CD4-positive, alpha-beta memory T cell (primary cell): ENCODE measurements around the gene PHF12. TPM values are rescaled to one million over a fixed set of nuclear protein-coding genes. Genes with fewer than 3 reads are reported as not detected.
A peak's percentile ranks its signal among the peaks of the same experiment; 100 is the strongest.

Experiments
- CTCF ChIA-PET: fragments of 350-600 bp; sonication (Branson Sonifier 250); formaldehyde crosslinking; loops from one replicate; lab custom pipeline; 2021; ENCODE audit warnings: inconsistent platforms; ENCODE audit not compliant: partially characterized antibody; lab: Charles Lee
- POLR2A ChIA-PET: fragments of 350-600 bp; sonication (Branson Sonifier 250); formaldehyde crosslinking; loops from one replicate; lab custom pipeline; 2021; ENCODE audit not compliant: partially characterized antibody; lab: Charles Lee
- DNase-seq, 5 donors: peaks; one replicate each; pipeline versions ENCODE4 v3.0.0 to v3.0.0-alpha.2; 2020 to 2022; ENCODE audit warnings: mixed read lengths in 1 of 5
- H3K27ac ChIP-seq: one replicate; pipeline ENCODE4 v1.7.0; 2013; ENCODE audit warnings: low read depth, low read length
- H3K27me3 ChIP-seq: 2 replicates; pipeline ENCODE4 v1.7.0; 2013; ENCODE audit warnings: mild to moderate bottlenecking, low read length, moderate library complexity; ENCODE audit not compliant: insufficient read depth
- H3K36me3 ChIP-seq: 2 replicates; pipeline ENCODE4 v1.7.0; 2013; ENCODE audit warnings: mild to moderate bottlenecking, low read length, moderate library complexity; ENCODE audit not compliant: insufficient read depth
- H3K4me1 ChIP-seq: 2 replicates; pipeline ENCODE4 v1.7.0; 2013; ENCODE audit warnings: mild to moderate bottlenecking, low read length, moderate library complexity; ENCODE audit not compliant: insufficient read depth
- H3K4me3 ChIP-seq, 2 donors: one replicate each; pipeline ENCODE4 v1.7.0; 2013; ENCODE audit warnings: low read length in 2 of 2, mild to moderate bottlenecking in 1 of 2
- H3K9me3 ChIP-seq, 2 donors: one replicate each; pipeline ENCODE4 v1.7.0; 2013; ENCODE audit warnings: low read length in 2 of 2, control low read depth in 1 of 2; ENCODE audit not compliant: control insufficient read depth in 1 of 2
- H3K27ac Mint-ChIP-seq, 7 donors: one replicate each; pipeline ENCODE4 v1.8.0; 2020 to 2021; ENCODE audit warnings: mixed read lengths in 7 of 7, mild to moderate bottlenecking in 6 of 7, inconsistent platforms in 3 of 7, moderate library complexity in 3 of 7
- H3K27me3 Mint-ChIP-seq, 2 donors: one replicate each; pipeline ENCODE4 v1.8.0; 2020 to 2021; ENCODE audit warnings: mixed read lengths in 2 of 2
- H3K36me3 Mint-ChIP-seq, 2 donors: one replicate each; pipeline ENCODE4 v1.8.0; 2020 to 2021; ENCODE audit warnings: mixed read lengths in 2 of 2, inconsistent platforms in 1 of 2, mild to moderate bottlenecking in 1 of 2
- H3K4me1 Mint-ChIP-seq, 4 donors: one replicate each; pipeline ENCODE4 v1.8.0; 2020 to 2021; ENCODE audit warnings: mixed read lengths in 4 of 4, mild to moderate bottlenecking in 1 of 4
- H3K4me3 Mint-ChIP-seq, 8 donors: one replicate each; pipeline ENCODE4 v1.8.0; 2020 to 2021; ENCODE audit warnings: mixed read lengths in 8 of 8, mild to moderate bottlenecking in 7 of 8, moderate library complexity in 6 of 8, inconsistent platforms in 3 of 8
- H3K9me3 Mint-ChIP-seq, 8 donors: one replicate each; pipeline ENCODE4 v1.8.0; 2020 to 2021; ENCODE audit warnings: mixed read lengths in 8 of 8, mild to moderate bottlenecking in 5 of 8, inconsistent platforms in 3 of 8, moderate library complexity in 1 of 8
- intact Hi-C: fragments of 100-400 bp; cut with micrococcal nuclease; formaldehyde crosslinking; loops from one replicate; pipeline ENCODE4 v1.15.1; 2023
- polyA plus RNA-seq, 2 donors: library from polyadenylated mRNA; unstranded; fragments of 300-500 nt; fragmentation: Illumina TruSeq; gene quantifications; one replicate each; pipeline ENCODE4 v1.2.3, GENCODE V29; 2021
- total RNA-seq, 2 experiments: library from RNA; stranded (reverse); gene quantifications; one replicate each; pipeline ENCODE4 v1.2.3, GENCODE V29; 2021

The PHF12 gene
- total and polyA plus RNA-seq, 4 experiments from 2014 or later = 5.0 to 135 (median 68.7) TPM

DNA sequence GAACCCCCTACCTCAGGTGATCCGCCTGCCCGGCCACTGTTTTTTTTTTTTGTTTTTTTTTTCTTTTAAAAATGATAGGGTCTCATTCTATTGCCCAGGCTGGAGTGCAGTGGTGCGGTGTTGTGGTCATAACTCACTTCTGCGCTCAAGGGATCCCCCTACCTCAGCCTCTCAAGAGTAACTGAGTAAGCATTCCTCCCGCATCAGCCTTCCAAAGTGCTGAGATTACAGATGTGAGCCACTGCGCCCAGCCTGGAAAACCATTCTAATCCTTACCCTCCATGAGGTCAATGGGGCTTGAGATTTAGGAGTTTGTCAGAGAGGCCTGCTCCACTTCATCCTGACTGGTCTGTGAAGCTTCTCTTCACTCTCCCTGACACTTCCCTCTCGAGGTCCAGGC is 84.0 kb downstream of the PHF12 start:
- CTCF ChIA-PET = no interaction called here
- POLR2A ChIA-PET = no interaction called here

DNA sequence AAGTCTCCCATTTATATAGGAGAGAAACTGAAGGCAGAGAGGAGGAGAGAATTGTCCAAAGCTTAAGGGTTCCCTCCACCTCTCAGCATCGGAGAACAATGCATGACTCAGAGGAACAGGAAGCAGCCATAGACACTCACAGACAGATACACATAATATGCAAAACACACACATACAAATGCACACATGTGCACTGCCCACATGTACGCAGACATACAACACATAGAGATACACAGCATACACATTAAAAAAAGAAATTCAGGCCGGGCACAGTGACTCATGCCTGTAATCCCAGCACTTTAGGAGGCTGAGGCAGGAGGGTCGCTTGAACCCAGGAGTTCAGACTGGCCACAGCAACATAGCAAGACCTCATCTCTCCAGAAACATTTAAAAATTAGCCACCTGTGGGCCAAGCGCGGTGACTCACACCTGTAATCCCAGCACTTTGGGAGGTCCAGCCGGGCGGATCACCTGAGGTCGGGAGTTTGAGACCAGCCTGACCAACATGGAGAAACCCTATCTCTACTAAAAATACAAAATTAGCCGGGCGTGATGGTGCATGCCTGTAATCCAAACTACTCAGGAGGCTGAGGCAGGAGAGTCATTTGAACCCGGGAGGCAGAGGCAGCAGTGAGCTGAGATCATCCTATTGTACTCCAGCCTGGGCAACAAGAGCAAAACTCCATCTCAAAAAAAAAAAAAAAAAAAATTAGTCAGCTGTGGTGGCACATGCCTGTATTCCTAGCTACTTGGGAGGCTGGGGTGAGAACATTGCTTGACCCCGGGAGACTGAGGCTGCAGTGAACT is 85.2 kb downstream of the PHF12 start:
- H3K4me3 Mint-ChIP-seq = no peak overlapping the region
- no peaks in the 10 kb centered on the region for H3K27me3 Mint-ChIP-seq
- peaks cover 6% of the 10 kb centered on the region for H3K4me1 ChIP-seq
- intact Hi-C loops = no loop called here
- H3K36me3 Mint-ChIP-seq = peaks cover 6 to 10% of the 10 kb centered on the region in 2 donors
- no peaks in the 10 kb centered on the region for H3K9me3 Mint-ChIP-seq
- CTCF ChIA-PET = interaction anchor here (1.1 kb wide), 1 partner anchor 31 kb away, joined by 3 read pairs; the partner anchor contains the start of gene FLOT2
- no peak overlapping the region for H3K27ac Mint-ChIP-seq
- peaks cover 3 to 5% (median 3%) of the 10 kb centered on the region in 4 donors for H3K4me1 Mint-ChIP-seq
- H3K27ac ChIP-seq = no peak overlapping the region
- no peak for DNase-seq
- no peaks in the 10 kb centered on the region for H3K27me3 ChIP-seq
- POLR2A ChIA-PET = interaction anchor here (0.9 kb wide), 1 partner anchor 27 kb away, joined by 3 read pairs; no protein-coding TSS in a partner anchor
- no peak overlapping the region for H3K4me3 ChIP-seq
- no peaks in the 10 kb centered on the region for H3K9me3 ChIP-seq
- H3K36me3 ChIP-seq = no peaks in the 10 kb centered on the region

More for the DNA sequence above, 84.0 kb downstream of the PHF12 start:
- H3K36me3 ChIP-seq = no peaks in the 10 kb centered on the region
- H3K4me3 ChIP-seq = no peak overlapping the region
- intact Hi-C loops = no loop called here
- H3K4me1 ChIP-seq = peaks cover 16% of the 10 kb centered on the region
- no peaks in the 10 kb centered on the region for H3K9me3 ChIP-seq
- Mint-ChIP-seq H3K36me3 (peaks cover under 1 to 3% of the 10 kb centered on the region in 2 donors), H3K9me3 (no peaks in the 10 kb centered on the region), H3K27ac (no peak overlapping the region), H3K27me3 (no peaks in the 10 kb centered on the region), H3K4me3 (no peak overlapping the region), H3K4me1 (peaks cover 5 to 12% (median 7%) of the 10 kb centered on the region in 4 donors)
- H3K27me3 ChIP-seq = no peaks in the 10 kb centered on the region
- no peak for DNase-seq
- no peak overlapping the region for H3K27ac ChIP-seq

DNA sequence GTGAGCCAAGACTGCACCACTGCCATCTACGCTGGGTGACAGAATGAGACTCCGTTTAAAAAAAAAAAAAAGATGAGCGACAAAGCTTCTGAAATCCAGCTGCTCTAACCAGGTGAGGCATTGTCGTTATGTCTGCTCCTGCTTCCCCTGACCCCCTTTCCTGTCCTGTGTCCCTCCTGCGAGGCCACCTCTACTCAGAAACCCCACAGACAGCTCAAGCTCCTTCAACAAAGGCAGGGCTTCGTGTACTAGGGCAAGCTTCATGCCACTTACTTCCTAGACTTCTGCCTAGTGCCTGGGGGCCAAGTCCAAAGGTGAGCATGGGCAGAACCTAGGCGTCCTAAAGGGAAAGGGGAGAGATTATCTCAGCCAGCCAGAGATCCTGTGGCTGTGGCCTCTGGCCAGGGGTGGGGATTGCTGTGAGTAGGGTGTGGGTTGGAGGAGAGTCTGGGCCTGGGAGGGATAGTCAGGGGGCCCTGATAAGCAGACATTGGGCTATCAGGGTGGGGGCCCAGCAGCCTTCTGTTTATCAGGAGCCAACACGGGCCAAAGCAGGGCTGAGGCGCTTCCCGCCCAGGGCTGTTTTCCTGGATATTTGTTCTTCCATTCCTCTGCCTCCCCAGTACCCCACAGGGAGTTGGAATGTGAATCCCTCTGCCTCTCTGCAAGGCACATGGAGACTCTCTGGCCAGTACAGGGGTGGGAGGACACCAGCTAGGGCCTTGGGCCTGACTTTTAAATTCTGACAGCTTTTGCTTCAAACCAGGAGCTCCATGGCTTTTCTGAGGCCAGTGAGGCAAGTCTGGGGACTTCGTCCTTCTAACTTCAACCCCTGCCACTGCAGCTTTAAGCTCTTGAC is 86.1 kb downstream of the PHF12 start:
- Histone ChIP-seq H3K4me1 (no peaks in the 10 kb centered on the region), H3K27me3 (no peaks in the 10 kb centered on the region), H3K4me3 (no peak overlapping the region), H3K9me3 (no peaks in the 10 kb centered on the region), H3K27ac (no peak overlapping the region), H3K36me3 (peaks cover 4% of the 10 kb centered on the region)
- Mint-ChIP-seq H3K9me3 (no peaks in the 10 kb centered on the region), H3K4me3 (no peak overlapping the region), H3K4me1 (peaks cover 0 to 2% (median 0%) of the 10 kb centered on the region in 4 donors), H3K27me3 (no peaks in the 10 kb centered on the region), H3K36me3 (peaks cover 10 to 18% of the 10 kb centered on the region in 2 donors), H3K27ac (no peak overlapping the region)
- intact Hi-C loops = no loop called here
- POLR2A ChIA-PET = interaction anchor here (0.9 kb wide), 1 partner anchor 27 kb away, joined by 3 read pairs; no protein-coding TSS in a partner anchor
- no peak for DNase-seq
- CTCF ChIA-PET = interaction anchor here (0.6 to 1.4 kb wide), 2 partner anchors 16 to 86 kb away, joined by 3 to 6 read pairs; no protein-coding TSS in a partner anchor

DNA sequence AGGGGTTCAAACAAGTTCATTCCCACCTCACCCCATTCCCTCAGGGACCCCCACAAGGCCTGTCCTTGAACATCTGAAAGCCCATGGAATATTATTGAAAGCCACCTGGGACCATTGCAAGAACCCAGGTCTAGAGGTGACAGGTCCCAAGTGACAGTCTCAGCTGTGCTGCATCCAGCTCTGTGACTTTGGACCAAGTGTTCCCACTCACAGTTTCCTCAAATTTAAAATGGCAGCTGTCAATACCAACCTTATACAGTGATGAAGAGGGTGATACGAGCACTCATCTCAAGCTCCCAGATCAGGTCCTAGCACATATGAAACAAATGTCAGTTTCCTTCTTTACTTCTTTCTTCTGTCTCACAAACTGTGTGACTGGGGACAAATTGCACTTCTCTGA is 87.4 kb downstream of the PHF12 start:
- Histone ChIP-seq H3K9me3 (no peaks in the 10 kb centered on the region), H3K4me3 (no peak overlapping the region), H3K36me3 (peaks cover 7% of the 10 kb centered on the region), H3K4me1 (no peaks in the 10 kb centered on the region), H3K27me3 (no peaks in the 10 kb centered on the region), H3K27ac (no peak overlapping the region)
- Mint-ChIP-seq H3K9me3 (no peaks in the 10 kb centered on the region), H3K36me3 (peaks cover 15 to 25% of the 10 kb centered on the region in 2 donors), H3K4me1 (peaks cover 0 to 2% (median 0%) of the 10 kb centered on the region in 4 donors), H3K27me3 (no peaks in the 10 kb centered on the region), H3K27ac (peak overlapping the region in 1 of 7 donors; percentile 30), H3K4me3 (no peak overlapping the region)
- intact Hi-C loops = no loop called here
- DNase-seq = no peak
- CTCF ChIA-PET = interaction anchor here (0.7 to 1.4 kb wide), 4 partner anchors 15 to 100 kb away, joined by 3 to 6 read pairs (median 4); no protein-coding TSS in a partner anchor
- POLR2A ChIA-PET = no interaction called here

DNA sequence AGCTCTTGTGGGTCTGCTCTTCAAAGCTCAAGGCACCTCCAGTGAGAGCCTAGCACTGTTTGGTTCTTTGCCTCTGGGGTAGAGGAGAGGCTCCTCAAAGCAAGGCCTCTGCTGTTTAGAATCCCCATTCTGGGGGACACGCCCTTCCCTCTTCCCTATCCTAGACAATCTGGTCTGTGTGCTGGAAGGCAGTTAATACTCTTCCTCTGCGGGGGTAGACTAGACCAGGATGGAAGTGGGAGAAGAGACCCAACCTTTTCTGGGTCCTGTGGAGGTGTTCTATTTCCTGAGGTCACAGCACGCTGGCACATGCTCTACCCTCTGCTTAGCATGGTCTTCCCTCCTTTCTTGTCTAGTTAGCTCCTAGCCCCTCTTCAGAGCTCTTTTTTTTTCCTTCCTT is 88.8 kb downstream of the PHF12 start:
- H3K9me3 Mint-ChIP-seq = no peaks in the 10 kb centered on the region
- H3K36me3 Mint-ChIP-seq = peaks cover 20 to 39% of the 10 kb centered on the region in 2 donors
- H3K27me3 Mint-ChIP-seq = no peaks in the 10 kb centered on the region
- POLR2A ChIA-PET = no interaction called here
- Histone ChIP-seq H3K4me1 (no peaks in the 10 kb centered on the region), H3K27ac (no peak overlapping the region), H3K27me3 (no peaks in the 10 kb centered on the region), H3K36me3 (peaks cover 21% of the 10 kb centered on the region), H3K9me3 (no peaks in the 10 kb centered on the region), H3K4me3 (no peak overlapping the region)
- H3K27ac Mint-ChIP-seq = peak overlapping the region in 3 of 7 donors; percentile 54 to 57 (median 56)
- CTCF ChIA-PET = interaction anchor here (1.2 kb wide), 1 partner anchor 99 kb away, joined by 3 read pairs; no protein-coding TSS in a partner anchor
- intact Hi-C loops = no loop called here
- no peak for DNase-seq
- peaks cover 0 to 2% (median 0%) of the 10 kb centered on the region in 4 donors for H3K4me1 Mint-ChIP-seq
- H3K4me3 Mint-ChIP-seq = no peak overlapping the region

DNA sequence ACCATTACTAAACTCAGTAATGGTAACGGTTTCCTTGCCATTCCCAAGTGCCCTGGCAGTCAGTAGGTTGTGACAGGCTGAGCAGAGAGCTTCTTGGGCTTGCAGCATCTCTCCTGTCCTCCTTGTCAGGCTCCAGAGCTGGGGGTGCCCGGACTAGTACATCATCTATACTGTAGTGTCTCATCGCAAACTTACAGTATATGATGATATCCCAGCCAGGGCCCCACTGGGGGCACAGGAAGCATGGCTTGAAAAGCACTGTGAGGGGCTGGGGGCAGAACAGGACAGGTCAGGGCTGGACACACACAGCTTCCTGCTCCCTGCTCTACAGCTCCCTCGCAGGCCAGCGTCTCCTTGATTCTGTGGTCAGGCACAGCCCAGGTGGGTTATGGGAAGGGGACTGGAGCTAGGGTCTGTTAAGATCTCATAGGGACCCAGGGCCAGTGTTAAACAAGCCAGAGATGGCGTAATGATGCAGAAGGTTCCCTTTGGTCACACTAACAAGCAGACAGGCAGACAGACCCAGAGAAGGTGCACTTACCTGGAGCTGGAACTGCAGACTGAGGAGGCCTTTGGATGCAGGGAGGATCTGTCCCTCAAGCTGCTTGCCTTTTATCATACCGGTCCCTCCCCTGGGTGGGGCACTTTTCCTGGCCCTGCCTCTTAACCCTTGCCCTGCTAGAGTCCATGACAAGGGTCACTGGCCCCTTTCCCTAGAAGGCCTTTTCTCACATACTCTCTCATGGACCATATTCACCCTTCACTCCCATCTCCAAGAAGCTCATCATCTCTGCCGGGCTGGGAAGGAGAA is 89.7 kb downstream of the PHF12 start:
- H3K36me3 ChIP-seq = peaks cover 21% of the 10 kb centered on the region
- no peak overlapping the region for H3K27ac ChIP-seq
- CTCF ChIA-PET = interaction anchor here (1.2 to 1.3 kb wide), 2 partner anchors 13 to 98 kb away, joined by 3 to 4 read pairs; no protein-coding TSS in a partner anchor
- Mint-ChIP-seq H3K4me1 (peaks cover 0 to 2% (median 0%) of the 10 kb centered on the region in 4 donors), H3K9me3 (no peaks in the 10 kb centered on the region), H3K27ac (peak overlapping the region in 3 of 7 donors; percentile 0 to 87 (median 67)), H3K4me3 (no peak overlapping the region), H3K36me3 (peaks cover 24 to 39% of the 10 kb centered on the region in 2 donors), H3K27me3 (no peaks in the 10 kb centered on the region)
- intact Hi-C loops = no loop called here
- no peak for DNase-seq
- no peaks in the 10 kb centered on the region for H3K27me3 ChIP-seq
- POLR2A ChIA-PET = no interaction called here
- H3K9me3 ChIP-seq = no peaks in the 10 kb centered on the region
- H3K4me1 ChIP-seq = no peaks in the 10 kb centered on the region
- no peak overlapping the region for H3K4me3 ChIP-seq
